GM15510 (cell line): ENCODE results near the gene PHACTR1.

Source experiments
- POLR2A ChIP-seq: IDR thresholded peaks from 3 replicates; pipeline ENCODE4 v1.6.1; 2011; ENCODE audit warnings: borderline replicate concordance; ENCODE audit not compliant: insufficient read length; ENCODE audit errors: extremely low read depth

PHACTR1 gene

DNA sequence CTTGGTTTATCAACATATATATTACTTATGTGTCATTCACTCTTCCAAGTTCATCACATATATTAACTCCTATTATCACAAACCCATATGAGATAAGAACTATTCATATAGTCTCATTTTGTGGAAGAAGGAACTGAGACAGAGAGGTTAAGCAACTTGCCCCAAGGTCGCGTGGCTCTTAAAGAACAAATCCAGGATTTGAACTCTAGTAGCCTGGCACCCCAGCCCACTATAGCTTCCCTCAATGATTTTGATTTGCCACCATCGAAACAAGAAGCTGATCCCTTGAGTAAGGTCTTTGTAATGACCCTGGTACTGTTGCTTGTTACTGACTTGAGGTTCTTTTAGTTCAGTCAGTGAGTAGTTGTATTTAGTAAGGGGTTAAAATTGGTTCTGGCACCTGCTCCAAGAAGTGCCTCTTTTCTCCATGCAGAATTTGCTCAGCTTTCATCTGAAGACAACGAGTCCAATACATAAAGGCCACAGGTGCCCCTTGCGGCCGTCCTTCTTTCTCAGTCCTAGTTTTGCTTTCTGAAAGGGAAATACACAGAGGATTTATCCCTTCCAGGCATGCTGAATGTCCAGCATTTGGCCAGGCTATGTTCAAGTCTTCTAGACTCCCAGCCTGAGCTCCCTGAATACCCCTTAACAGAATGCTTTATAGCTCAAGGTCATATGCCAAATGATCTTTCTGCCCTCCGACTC is 358.7 kb downstream of the PHACTR1 start:
- TF ChIP-seq POLR2A = no peak

DNA sequence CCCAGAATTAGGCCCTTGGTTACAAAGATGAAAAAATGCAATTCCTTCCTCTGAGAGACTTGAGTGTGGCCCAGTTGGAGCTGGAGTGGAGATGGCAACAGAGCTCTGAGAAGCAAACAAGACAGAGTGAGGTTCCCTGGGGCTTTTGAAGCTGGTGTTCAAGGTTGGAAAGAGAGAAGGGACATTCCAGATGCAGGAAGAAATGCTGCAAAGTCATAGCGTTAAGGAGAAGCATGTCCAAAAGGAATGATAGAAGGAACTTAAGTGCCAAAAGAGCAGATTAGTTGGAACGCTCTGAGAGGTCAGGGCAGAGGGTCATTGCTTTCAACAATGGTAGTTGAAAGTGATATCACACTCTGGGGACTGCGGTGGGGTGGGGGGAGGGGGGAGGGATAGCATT is 360.0 kb downstream of the PHACTR1 start:
- TF ChIP-seq POLR2A = no peak

DNA sequence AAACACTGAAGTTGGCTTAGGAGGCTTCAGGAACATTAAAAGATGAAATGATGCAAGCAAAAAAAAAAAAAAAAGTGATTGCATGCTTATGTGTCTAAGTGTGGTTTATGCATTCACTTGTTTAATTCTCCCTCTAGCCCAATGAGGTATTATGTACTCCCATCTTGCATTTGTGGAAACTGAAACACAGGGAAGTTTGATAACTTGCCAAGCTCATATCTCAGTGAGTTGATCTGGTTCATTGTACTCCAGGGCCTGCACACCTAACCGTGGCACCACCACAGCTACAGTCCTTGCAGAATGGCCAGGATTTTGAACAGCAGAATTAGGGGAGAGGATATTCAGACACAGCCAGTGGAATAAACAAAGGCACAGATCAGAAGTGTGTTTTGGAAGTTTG is 360.6 kb downstream of the PHACTR1 start:
- no peak for TF ChIP-seq POLR2A

DNA sequence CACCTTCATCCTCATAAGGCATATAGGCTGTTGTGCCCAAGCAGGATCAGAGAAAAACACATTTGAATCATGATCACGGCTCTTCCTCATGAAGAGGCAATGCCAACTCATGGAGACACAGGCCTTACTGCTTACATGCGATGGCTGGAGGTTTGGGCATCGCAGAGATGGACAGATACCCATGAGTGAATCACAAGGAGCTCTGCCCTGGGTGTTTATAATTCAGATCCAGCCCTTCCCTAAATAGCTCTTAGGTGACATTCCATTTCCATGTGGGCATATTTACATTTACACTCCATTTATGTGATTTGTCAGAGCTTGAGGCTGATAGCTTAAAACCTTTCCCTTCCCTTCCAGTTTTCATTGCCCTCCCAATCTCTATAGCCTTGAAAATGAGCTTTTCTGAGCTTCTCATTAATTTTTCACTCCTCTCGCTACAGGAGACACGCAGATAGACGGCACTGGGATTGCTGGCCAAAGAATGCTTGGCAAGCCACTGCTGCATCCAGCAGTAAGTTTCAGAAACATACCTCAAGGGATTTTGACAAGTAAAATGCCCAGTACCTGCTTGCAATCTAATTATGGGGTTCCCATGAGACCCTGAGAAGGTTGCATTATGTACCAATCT is 362.6 kb downstream of the PHACTR1 start:
- no peak for TF ChIP-seq POLR2A

DNA sequence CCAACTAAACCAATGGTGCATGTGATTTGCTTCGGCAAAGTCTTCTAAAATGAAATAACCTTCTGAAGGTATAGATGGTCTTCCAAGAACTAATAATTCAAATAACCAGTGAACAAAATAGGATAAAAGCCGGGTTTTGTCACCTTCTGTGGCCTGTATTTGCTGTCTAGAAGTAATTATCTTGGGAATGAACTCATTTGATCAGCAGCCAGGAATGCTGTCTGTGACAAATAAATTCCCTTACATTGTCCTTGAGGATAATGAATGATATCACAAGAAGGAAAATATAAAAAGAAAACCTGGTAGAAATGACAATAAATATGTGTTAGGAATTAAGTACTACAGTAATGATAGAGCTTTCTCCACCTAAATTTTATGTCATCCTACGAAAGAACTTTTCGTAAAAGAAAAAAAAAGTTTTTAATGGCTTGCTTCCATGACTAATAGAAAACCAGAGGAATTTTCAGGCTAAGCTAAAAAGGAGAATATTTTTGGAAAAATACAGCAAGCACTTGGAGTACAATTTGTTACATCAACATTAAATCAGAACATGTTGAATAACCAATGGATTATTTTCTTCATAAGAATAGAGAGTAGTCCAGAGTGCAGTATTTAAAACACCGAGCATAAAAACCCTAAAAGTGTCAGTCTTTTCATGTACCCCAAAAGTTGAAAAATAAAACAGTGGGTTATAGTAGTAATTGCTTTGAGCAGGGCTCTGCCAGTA is 364.1 kb downstream of the PHACTR1 start:
- no peak for TF ChIP-seq POLR2A

DNA sequence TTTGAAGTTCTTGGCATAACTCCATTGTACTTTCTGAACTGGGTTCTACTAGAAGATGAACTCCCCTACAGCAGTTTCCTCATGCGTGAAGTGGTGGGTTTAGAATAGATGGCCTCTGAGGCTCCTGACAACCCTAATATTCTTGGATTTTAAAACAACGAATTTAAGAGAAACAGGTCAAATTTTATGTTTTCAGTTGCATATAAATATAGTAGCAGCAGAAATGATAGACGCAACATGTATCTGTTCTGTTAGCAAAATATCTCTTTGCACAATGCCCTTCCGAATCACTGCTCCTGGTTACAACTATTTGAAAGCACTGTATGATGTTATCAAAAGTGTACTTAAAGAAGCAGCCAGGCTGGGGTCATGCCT is 364.6 kb downstream of the PHACTR1 start:
- TF ChIP-seq POLR2A = no peak

DNA sequence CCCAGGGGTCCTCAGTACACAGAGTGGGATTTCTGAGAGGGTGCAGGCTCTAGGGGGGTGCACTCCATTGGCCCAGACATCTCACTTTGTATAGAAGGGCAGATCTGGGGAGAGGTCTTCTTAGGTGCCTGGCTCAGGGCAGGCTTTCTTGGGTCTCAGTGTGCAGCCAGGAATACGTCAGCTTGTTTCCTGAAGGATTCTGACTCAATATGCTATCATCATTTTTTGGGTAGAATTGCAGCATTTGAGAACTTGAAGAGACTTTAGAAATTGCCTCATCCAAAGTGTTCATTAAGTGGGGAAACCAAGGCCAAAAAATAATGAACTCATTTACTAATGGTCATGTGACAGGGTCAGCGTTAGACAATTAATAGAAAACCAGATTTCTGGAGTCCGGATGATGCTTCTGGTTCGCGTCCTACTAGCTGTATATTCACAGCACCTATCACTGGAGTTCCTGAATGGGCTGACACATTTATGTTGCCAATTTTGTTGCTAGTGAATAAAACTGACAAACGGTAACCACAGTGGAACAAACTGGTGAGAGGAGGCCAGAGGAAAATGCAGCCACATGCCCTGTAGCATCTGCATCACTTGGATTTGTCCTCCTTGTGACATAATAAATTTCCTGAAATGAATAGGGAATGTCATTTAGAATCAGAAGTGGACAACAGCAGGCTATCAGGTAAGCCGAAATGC is 372.9 kb downstream of the PHACTR1 start:
- no peak for TF ChIP-seq POLR2A

DNA sequence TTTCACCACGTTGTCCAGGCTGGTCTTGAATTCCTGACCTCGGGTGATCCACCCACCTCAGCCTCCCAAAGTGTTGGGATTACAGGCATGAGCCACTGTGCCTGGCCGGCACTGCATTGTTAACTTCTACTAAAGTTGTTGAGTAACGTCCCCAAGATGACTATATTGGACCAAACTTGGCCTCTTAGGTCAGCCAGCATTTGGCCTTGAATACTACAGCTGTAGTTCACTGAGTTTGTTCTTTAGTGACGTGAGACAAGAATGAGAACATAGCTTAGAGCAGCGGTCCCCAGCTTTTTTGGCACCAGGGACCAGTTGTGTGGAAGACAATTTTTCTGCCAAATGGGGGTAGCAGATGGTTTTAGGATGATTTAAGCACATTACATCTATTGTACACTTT is 374.6 kb downstream of the PHACTR1 start:
- no peak for TF ChIP-seq POLR2A

DNA sequence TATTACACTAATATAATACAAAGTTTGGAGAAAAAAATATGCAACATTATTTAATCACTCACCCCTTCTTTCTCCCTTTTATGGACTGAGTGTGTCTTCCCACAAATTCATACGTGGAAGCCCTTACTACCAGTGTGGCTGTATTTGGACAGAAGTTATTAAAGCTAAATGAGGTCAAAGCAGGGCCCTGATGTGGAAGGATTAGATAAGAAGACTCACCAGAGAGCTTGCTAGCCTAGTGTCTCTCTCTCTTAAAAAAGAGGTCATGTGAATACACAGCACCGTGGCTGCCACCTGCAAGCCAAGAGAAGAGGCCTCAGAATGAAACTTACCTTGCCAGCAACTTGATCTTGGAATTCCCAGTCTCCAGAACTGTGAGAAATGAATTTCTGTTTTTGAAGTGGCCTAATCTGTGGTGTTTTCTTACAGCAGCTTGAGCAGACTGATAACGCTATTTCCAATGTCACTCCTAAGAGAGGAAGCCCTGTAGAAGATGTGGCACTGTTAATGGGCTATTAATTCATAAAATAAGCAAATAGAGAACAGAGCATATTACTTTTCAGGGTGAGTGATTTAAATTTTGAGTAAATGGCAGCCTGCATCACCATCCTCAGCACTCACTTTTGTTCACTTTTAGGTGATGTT is 378.3 kb downstream of the PHACTR1 start:
- no peak for TF ChIP-seq POLR2A

DNA sequence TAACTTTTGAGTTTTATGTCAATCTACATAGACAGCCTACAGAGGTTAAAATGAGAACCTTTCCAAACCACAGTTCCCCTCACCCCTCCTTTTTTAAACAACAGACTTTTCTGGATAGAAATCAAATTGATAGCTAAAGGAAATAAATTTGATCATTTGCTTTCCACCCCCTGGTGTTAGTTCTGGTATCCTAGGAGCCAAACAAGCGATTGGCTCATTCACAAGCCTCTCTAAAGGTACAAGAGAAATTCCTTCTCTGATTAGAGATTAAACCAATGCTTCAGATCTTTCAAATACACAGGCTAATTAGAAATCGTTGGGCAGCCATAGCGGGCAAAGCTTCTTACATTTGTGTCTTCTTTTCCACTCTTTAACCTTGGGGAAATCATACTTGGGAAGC is 379.5 kb downstream of the PHACTR1 start:
- TF ChIP-seq POLR2A = no peak

DNA sequence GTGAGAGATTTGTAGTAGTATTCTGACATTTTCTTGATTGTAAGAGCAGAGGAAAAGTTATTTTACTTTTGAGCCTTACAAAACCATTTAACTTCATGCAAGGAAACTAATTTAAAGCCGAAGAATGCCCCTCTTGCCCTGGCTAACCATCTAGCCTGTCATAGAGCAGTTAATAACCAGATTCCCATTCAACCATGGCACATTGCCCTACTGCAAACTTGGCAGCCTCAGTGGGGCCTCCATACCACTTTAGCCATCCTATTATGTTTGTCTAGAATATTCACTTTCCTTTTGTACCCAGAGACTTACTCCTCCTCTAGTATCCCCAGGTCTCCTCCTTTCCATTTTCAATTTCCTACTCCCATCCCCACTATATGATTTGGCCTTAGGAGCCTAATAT is 380.9 kb downstream of the PHACTR1 start:
- TF ChIP-seq POLR2A = no peak

DNA sequence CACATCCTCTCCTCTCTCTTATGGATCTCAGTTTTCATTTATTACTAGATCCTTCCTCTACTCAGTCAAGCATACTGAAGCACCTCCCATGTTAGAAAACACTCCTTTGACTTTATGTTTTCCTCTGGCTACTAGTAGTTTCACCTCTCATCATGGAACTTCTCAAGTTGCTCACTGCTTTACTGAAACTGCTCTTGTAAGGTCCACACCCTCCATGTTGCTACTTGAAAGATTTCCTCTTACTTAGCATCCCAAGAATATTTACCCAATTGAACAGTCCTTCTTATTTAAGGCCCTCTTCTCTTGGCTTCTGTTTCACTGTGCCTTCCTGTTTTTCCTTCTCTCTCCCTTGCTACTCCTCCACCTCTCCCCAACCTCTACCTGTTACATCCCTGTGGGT is 381.4 kb downstream of the PHACTR1 start:
- TF ChIP-seq POLR2A = no peak

DNA sequence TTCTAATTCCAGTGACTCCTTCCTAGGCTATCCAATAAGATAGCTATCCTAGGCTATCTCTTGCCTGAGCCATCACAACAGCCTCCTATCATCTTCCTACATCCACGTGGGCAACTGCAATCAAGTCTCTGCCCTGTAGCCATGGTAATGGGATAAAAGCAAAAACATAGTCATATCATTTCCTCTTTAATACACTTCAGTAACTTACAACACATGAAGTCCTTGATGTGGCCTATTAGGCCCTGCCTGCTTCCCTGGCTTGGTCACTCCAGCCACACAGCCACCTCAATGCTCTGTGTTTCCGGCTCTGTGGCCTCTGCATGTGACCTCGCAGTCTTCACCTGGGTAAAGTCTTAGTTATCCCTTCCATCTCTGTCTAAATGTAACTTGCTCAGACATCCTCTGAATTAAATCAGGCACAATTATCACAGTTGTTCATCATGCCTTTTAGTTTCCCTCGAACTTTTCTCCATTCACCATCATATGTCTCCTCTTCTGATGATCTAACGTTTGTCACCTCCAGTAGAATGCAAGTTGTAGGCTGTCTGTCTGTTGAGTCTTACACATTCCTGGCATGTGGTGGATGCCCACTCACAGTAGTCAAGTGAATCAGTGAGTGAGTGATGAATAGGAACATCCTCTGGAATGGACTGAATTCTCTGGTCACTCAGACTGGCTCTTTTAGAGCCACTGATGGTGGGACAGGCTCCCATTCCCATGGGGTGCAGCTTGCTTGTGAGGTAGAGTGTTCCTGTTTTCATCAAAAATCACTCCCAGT is 382.4 kb downstream of the PHACTR1 start:
- no peak for TF ChIP-seq POLR2A

DNA sequence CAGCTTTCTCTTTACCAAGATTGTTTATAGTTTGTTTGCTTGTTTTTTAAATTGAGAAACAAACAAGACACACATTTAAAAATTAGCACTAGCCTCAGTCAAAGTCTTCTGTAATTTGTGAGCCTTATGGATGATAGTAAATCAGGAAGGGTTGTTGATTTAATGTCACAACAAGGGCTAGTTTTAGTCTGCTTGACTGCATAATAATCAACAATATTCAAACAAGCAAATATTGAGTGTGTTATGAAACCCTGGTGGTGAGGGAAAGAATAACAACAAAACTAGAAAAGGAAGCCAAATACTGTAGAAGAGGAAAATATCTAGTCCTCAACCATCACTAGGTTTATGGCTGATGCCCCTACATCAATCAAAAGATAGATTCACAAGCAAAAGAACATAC is 383.2 kb downstream of the PHACTR1 start:
- TF ChIP-seq POLR2A = no peak

DNA sequence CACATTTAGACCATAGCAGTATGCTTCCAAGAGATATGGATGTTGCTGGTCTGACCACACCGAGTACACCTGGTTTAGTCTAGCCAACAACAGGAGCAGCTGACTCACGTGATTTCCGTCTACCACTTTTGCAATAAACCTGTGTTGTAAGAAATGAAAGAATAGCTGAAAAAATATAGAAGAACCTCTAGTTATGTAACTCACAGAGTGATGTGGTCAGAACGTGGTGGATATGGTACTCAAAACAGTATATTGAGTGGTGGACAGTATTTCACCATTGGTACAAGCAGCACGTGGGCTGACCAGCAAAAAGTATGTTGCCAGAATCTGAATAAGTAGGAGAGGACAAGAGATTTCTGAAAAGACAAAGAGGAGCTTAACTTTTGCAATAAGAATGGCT is 384.8 kb downstream of the PHACTR1 start:
- no peak for TF ChIP-seq POLR2A

DNA sequence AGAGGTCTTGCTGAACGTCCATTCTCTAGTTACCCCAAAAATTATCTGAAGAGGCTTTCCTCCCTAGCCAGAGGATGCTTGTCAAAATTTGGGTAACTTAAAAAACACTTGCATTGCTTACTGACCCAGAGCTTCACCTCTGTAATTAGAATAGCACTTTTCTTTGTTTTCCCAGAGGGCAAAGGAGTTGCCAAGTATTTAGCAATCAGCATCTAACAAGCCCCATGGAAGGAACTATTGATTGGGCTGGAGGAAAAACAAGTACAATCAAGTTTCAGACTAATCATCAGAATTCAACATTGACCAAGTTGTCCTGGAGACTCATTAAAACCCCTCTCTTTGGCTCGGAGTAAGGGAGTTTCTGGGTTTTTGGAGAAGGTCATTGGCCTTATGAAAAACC is 385.4 kb downstream of the PHACTR1 start:
- TF ChIP-seq POLR2A = no peak
